Type B pancreatic cell (in vitro differentiated cells): ENCODE measurements around the gene CCP110. TPM values are rescaled to one million over a fixed set of nuclear protein-coding genes. Genes with fewer than 3 reads are reported as not detected.

Experiments
- DNase-seq: peaks from one replicate; pipeline ENCODE4 v3.0.0; 2021; ENCODE audit warnings: mixed read lengths; ENCODE audit not compliant: unreplicated experiment; ENCODE audit errors: extremely low spot score
- H3K27ac Mint-ChIP-seq: 2 replicates; pipeline ENCODE4 v1.8.0; 2021; ENCODE audit warnings: mild to moderate bottlenecking, mixed read lengths
- H3K27me3 Mint-ChIP-seq: 2 replicates; pipeline ENCODE4 v1.8.0; 2021; ENCODE audit warnings: mixed read lengths
- H3K36me3 Mint-ChIP-seq: 2 replicates; pipeline ENCODE4 v1.8.0; 2021; ENCODE audit warnings: mixed read lengths
- H3K4me1 Mint-ChIP-seq: one replicate; pipeline ENCODE4 v1.8.0; 2021; ENCODE audit warnings: mixed read lengths; ENCODE audit not compliant: unreplicated experiment
- H3K4me3 Mint-ChIP-seq: 2 replicates; pipeline ENCODE4 v1.8.0; 2021; ENCODE audit warnings: mild to moderate bottlenecking, mixed read lengths
- H3K9me3 Mint-ChIP-seq: 2 replicates; pipeline ENCODE4 v1.8.0; 2021; ENCODE audit warnings: mixed read lengths
- total RNA-seq: library from RNA; stranded (reverse); gene quantifications from 2 replicates; pipeline ENCODE4 v1.2.1, GENCODE V29; 2021; ENCODE audit warnings: low replicate concordance
- TF ChIP-seq, protein P1 (sequence below): fragments of 200-600 bp; sonication (generic); conservative IDR thresholded peaks from 2 replicates; pipeline ENCODE4 v1.5.0; 2021; ENCODE audit warnings: antibody characterized with exemption, mild to moderate bottlenecking

Gene CCP110
- total RNA-seq, 1 donor from 2014 or later, result 29.1 TPM

DNA sequence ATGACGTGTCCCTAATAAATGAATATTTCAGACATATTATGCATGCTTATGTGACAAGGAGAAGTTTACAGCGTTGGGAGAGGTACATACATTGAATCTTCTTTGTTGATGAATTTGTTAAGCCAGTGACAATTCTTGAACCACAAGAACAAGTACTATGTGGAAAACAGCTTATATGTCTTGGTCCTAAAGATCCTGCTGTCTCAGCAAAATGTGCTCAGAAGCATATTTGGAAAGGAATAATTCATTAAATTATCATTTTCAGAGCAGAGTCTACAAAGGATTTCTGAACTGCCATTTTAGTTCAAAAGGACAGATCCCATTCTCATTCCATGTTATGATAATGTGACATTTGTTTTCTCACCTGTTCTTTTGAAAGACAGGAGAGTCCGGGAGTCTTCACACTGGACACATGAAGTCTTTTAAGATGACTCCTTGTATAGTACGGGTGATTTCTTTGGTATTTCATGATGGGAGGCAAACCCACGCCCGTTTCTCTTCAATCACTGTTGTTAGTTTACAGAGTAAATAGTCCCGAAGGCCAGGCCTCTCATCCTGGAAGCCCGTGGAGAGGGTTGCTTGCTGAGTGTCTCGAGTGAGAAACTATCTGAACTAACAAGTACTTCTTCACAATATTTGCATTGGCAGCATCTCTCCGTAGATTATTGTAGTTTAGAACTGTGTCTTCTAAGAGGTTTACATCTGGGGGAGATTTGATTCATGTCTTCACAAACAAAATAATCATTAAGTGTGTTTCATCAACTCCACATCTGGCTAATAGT is 58.5 kb downstream of the CCP110 start:
- DNase-seq, result no peak

DNA sequence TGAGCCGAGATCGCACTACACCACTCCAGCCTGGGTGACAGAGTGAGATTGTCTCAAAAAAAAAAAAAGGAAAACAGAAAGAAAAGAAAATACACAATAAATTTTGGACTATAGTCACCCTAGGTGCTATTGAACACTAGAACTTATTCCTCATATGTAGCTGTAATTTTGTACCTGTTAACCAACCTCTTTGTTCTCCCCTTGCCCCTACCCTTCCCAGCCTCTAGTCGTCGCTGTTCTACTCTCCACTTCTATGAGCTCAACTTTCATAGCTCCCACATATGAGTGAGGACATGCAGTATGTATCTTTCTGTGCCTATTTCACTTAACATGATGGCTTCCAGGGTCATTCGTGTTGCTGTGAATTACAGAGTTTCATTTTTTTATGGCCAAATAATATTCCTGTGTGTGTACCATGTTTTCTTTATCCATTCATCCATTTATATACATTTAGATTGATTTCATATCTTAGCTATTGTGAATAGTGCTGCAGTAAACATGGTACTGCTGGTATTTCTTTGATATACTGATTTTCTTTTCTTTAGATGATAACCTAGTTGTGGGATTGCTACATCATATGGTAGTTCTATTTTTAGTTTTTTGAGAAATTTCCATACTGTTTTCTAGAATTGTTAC is 60.0 kb downstream of the CCP110 start:
- Mint-ChIP-seq H3K4me1 (no peaks in the 10 kb centered on the region), H3K36me3 (peaks cover 45% of the 10 kb centered on the region)

More for the DNA sequence above, 58.5 kb downstream of the CCP110 start:
- TF ChIP-seq, protein P1, sequence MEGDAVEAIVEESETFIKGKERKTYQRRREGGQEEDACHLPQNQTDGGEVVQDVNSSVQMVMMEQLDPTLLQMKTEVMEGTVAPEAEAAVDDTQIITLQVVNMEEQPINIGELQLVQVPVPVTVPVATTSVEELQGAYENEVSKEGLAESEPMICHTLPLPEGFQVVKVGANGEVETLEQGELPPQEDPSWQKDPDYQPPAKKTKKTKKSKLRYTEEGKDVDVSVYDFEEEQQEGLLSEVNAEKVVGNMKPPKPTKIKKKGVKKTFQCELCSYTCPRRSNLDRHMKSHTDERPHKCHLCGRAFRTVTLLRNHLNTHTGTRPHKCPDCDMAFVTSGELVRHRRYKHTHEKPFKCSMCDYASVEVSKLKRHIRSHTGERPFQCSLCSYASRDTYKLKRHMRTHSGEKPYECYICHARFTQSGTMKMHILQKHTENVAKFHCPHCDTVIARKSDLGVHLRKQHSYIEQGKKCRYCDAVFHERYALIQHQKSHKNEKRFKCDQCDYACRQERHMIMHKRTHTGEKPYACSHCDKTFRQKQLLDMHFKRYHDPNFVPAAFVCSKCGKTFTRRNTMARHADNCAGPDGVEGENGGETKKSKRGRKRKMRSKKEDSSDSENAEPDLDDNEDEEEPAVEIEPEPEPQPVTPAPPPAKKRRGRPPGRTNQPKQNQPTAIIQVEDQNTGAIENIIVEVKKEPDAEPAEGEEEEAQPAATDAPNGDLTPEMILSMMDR, result no peak
- Mint-ChIP-seq H3K9me3 (no peaks in the 10 kb centered on the region), H3K4me1 (no peaks in the 10 kb centered on the region), H3K4me3 (no peak overlapping the region), H3K36me3 (peaks cover 49% of the 10 kb centered on the region), H3K27ac (no peak overlapping the region), H3K27me3 (no peaks in the 10 kb centered on the region)

DNA sequence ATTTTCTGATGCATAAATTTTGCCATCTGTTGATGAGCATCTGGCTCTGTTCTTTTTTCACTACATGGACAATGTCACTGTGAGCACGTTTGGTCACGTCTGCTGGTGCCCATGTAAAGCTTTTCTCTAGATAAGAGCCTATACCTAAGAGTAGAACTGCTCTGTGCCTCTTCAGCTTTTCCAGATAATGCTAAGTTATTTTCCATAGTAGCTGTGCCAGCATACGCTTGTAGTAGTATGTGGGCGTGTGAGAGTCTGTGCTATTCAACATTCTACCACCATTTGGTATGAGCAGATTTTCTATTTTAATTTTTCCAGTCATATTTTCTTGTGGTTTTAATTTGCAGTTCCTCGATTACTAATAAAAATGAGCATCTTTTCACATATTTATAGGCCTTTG is 64.9 kb downstream of the CCP110 start:
- Mint-ChIP-seq H3K27me3 (no peaks in the 10 kb centered on the region), H3K9me3 (no peaks in the 10 kb centered on the region), H3K4me1 (peaks cover 4% of the 10 kb centered on the region), H3K4me3 (no peak overlapping the region), H3K27ac (no peak overlapping the region), H3K36me3 (peaks cover 19% of the 10 kb centered on the region)
- no peak for DNase-seq
- TF ChIP-seq, protein P1, result no peak

More for the DNA sequence above, 60.0 kb downstream of the CCP110 start:
- no peaks in the 10 kb centered on the region for H3K9me3 Mint-ChIP-seq
- no peaks in the 10 kb centered on the region for H3K27me3 Mint-ChIP-seq
- DNase-seq, result no peak
- H3K27ac Mint-ChIP-seq, result no peak overlapping the region
- H3K4me3 Mint-ChIP-seq, result no peak overlapping the region
- TF ChIP-seq, protein P1, result peak; percentile 90

DNA sequence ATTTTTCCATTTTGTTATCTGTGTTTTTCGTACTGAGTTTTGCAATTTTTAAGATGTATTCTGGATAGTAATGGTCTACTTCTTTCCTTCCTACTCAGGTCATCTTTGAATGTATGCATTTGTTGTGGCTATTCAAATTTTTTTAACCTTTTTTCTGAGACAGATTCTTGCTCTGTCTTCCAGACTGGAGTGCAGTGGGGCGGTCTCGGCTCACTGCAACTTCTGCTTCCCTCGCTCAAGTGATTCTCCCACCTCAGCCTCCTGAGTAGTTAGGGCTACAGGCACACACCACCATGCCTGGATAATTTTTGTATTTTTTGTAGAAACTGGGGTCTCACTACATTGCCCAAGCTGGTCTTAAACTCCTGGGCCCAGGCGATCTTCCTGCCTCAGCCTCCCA is 65.4 kb downstream of the CCP110 start:
- Mint-ChIP-seq H3K4me3 (no peak overlapping the region), H3K9me3 (no peaks in the 10 kb centered on the region), H3K4me1 (peaks cover 4% of the 10 kb centered on the region), H3K36me3 (peaks cover 16% of the 10 kb centered on the region), H3K27me3 (no peaks in the 10 kb centered on the region), H3K27ac (no peak overlapping the region)
- DNase-seq, result no peak
- TF ChIP-seq, protein P1, result no peak

DNA sequence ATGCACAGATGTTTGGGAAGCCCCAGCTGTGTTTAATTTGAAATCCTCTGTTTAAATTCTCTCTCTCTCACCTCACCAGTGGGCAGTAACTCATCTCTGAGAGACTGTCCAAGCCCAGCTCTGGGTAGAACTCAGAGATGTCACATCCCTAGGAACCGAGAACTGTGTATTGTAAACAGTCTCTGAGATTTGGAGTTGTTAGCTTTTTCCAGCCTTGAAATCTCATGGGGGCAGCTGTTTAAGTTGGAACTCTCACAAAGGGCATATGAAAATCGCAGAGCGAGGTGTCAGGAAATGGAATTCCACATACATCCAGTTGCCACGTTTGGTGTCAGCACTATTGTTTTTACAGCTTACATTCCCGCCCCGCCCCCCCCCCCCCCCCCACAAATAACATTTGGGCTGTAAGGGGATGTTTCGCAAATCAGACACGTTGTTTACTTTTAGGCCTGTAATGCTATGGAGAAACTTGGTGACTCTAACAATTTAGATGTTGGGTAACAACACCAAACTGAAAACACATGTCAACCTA is 66.1 kb downstream of the CCP110 start:
- Mint-ChIP-seq H3K27ac (no peak overlapping the region), H3K36me3 (peaks cover 14% of the 10 kb centered on the region), H3K4me1 (peaks cover 4% of the 10 kb centered on the region), H3K27me3 (no peaks in the 10 kb centered on the region), H3K9me3 (no peaks in the 10 kb centered on the region), H3K4me3 (no peak overlapping the region)
- DNase-seq, result no peak
- TF ChIP-seq, protein P1, result no peak
